Iris pigment epithelial cell (primary cell): ENCODE data around the gene OPRD1.
A peak's percentile ranks its signal among the peaks of the same experiment; 100 is the strongest.
"Not testable (repeated sequence)": the region's sequence is repeated elsewhere in the genome, so short reads cannot be mapped to it uniquely, and the experiment has no call there.

Source experiments
- DNase-seq: peaks from one replicate; pipeline ENCODE4 v3.0.0-alpha.2; 2011; ENCODE audit warnings: low read depth

The OPRD1 gene

DNA sequence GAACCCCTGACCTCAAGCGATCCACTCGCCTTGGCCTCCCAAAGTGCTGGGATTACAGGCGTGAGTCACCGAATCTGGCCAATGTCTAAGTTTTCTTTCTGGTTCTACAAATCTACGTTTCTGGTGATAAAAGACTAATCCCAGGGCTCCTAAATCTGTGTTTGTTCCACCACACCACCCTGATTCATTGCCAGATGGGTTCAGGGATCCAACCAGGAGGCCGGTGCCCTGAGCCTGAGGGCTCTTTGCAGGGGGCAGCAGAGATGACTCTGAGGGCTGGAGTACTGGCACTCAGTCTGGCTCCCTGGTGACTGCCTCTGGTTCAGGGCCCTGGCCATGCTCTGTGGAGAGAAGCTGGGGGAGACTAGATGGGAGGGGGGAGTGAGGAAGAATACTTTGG, 10.5 kb upstream of the OPRD1 start:
- DNase-seq = no peak

DNA sequence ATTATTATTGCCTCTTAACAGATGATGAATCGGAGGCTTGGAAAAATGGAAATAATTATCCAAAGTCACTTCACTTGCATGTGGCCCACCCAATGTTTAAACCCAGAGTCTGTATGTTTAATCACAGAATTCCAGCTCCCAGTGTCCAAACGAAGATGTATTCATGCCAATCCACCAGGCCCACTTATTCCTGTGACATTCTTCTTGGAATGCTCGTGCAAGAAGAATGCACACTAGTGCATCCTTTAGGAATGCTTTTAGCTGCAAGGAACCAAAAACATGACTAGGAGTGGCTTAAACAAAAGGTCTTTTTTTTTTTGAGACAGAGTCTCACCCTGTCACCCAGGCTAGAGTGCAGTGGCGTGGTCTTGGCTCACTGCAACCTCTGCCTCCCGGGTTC, 8.9 kb upstream of the OPRD1 start:
- no peak for DNase-seq

DNA sequence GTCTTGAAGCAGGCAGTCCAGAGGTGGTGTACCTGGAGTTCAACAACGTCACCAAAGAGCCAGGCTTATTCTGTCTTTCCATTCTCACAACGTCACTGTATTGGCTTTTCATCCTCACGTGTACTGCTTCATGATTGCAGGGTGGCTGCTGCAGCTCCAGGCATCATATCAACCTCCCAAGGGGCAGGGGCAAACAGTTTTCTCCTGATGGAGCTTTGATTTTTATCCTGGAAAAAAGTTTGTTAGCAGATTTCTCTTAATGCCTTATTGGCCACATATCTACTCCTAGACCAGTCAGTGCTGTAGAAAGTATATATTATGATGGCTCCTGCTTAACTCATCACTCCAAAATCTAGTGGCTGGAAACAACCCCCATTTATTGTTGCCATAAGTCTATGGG, 8.3 kb upstream of the OPRD1 start:
- DNase-seq = no peak

DNA sequence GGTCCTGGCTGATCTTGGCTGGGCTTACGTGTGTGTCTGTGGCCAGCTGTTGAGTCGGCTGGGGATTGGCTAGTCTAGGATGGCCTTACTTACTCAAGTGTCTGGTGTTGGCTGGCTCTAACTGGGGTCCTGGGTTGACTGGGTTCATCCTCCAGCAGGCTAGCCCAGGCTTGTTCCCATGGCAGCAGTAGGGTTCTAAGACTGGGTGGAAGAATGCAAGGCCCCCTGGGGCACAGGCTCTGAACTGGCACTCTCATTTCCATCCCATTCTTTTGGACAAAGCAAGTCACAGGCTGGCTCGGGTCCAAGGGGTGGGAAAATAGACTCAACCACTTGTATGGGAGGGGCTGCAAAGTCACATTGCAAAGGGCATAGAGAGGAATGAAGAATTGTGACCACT, 7.9 kb upstream of the OPRD1 start:
- no peak for DNase-seq

DNA sequence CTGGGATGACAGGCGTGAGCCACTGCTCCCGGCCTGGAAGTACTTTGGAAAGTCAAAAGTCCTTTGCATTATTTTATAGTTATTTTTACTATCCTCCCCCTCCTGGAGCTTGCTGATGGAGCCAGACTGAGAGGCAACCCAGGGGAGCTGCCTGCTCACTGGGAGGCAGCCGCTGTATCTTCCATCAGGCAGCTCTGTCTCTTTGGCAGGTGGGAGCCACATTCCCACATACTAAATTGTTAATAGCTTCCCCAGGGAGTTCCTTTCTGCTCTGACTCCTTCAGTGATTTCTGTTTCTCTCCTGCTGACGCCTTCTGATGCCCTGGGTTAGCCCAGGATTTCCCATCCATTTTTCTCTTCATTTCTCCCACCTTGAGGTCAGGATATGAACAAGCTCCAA, 4.9 kb upstream of the OPRD1 start:
- DNase-seq = no peak

DNA sequence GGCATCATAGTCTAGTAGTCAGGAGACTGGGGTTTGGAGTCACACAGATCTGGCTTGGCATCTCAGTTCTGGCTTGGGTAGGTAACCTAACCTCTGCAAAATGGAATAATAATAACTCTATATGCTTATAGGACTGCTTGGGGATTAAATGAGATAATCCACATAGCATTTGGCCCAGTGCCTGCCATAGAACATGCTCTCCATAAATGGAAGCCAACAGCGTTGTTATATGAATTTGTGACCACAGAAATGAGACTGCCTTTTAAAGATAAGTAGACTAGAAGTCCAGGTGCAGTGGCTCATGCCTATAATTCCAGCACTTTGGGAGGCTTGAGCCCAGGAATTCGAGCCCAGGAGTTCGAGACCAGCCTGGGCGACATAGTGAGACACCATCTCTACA, 4.0 kb upstream of the OPRD1 start:
- no peak for DNase-seq

DNA sequence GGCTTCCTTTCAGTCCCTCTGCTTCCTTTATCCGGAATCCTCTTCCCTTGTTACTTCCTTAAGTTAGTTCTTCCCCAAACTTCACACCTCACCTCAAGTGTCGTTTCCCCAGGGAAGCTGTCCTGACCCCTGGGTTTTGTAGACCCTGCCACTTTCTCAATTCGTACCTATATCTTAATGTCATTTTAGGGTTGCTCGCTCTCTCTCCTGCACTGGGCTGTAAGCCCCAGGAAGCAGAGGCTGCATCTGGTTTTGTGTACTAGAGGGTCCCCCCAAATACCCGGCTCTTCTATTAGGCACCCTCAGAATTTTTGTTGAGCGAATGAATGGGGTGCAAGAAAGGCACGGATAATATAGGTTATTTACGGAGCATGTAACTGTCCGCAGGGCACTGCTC, 603 bp upstream of the OPRD1 start:
- no peak for DNase-seq

DNA sequence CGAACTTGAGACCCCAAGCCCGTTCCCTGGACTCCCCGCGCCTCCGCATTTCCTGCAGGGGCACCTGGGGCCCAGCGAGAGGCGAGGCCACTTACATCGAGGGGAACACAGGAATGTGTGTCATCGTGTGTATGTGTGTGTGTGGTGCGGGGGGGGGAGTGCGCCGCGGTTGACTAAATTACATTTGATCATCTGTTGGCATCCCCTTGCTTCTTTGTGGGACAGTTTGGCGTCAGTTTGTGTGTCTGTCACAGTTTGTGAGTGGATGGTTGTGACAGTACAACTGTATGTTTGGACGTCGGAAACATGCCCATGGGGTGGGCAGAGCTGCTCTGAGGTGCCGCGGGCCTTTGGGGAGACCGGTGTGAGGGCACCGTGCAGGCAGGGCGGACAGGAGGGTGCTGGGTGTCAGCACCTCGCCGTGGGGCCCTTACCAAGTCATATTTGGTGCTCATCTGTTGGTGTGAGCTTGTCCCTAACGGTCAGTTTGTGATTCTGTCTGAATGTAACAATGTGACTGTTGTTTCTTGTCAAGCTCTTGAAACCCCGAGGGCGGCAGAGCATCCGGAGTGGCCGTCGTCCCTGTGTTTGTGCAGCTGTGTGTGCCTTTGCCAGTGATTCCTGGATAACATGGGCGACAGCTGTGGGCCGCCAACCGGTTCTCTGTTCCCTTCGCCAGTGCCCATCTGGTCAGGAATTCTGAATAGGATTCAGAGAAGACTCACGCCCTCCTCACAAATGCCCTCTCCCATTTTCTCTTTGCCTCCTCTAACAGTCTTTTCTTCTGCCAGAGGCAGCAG, 899 bp downstream of the OPRD1 start:
- DNase-seq = no peak

DNA sequence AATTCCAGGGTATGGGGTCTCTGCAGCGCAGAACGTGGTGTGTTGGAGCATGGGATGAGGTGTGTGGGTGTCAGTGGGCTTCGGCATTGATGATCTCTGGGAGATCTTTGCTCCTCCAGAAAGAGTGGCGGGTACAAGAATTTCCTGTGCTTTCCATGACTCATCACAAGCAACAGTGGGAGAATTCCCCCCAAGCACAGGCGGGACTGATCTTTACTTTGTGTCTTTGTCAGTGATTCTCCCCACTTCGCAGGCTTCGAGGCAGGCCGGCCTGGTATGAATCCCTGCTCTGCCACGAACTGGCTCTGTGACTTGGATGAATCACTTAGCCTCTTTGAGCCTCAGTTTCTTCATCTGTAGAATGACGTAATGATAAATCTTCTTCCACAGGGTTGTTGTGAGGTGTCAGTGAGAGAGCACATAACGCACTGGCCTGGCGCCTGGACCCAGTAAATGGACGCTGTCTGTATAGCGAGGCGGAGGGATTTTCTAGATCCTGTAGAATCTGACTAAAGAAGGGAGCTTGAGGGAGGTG, 2.0 kb downstream of the OPRD1 start:
- no peak for DNase-seq

DNA sequence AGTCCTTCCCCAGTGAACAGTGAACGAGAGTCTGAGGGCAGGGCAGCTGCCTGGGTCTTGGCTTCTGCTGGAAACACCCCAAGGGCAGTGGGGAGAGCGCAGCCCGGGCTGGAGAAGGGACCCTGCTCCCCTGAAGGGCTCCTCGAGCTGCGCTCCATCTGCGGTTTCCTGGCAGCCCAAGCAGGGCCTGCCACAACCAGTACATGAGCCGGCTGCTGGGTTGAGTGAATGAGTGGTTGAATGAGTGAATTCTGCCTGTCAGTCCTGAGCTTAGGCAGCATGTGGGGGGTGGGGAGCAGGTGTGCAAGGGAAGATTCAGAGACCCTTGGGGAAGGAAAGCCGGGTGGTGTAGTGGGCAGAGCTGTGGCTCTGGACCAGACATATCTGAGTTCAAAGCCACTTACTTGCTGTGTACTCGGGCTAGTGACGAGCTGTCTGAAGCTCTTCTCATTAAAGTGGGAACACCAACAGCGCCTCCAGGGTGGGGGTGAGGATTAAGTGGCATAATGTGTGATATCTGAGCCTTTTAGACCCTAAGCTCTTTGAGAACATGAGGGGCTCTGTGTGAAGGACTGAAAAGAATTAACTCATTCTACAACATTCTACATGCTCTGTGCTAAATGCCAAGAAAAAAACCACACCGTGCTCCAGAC, 3.7 kb downstream of the OPRD1 start:
- no peak for DNase-seq

DNA sequence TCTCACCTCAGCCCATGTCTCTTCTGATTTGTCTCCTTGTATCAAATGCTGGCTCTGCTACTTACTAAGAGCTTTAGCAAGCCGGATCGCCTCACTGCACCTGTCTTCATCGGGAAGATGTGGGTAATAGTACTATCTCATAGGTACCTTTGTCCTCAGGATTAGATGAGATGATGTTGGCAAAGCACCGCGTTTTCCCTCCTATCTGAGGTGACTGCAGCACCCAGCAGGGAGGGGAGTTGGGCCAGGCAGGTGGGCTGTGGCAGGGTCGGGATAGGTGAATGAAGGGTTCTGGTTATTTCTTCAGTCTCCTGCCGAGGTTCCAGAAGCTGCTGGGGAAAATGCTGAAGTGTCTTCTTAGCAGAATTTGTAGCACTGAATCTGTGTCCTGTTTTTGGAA, 5.2 kb downstream of the OPRD1 start:
- no peak for DNase-seq

DNA sequence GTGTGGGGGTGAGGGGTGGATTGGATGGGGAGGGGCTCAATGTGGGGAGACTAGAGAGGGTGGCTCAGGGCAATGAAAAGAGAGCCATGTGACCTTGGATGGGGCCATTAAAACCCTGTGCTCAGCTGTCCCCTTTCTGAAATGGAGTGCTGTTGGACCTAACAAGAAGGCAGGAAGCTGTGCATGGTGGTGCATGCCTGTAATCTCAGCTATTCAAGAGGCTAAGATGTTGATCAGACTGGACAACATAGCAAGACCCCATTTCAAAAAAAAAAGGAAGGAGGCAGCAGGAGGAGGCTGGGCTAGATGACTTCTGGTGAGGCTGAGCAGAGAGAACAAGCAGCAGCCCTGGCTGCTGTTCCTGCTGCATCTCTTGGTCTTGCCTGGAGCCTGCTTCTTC, 7.0 kb downstream of the OPRD1 start:
- DNase-seq = no peak

DNA sequence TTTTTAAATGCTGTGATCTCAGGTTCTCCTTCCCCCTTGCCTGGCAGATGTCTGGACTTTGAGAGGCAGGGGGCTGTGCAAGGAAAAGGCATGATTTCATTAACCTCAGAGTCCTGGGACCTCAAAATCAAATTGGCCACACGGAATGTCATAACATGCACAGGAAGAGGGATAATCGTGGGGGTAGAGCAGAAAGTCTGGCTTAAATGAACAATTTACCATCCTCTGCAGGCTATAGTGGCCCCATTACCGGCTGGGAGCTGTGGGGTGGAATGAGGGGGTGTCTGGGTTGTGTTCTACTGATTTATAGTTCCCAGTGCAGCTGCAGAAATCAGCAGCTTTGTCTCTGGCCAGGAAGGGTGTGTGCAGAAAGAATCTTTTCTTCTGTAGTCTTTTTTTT, 10.8 kb downstream of the OPRD1 start:
- DNase-seq = no peak

DNA sequence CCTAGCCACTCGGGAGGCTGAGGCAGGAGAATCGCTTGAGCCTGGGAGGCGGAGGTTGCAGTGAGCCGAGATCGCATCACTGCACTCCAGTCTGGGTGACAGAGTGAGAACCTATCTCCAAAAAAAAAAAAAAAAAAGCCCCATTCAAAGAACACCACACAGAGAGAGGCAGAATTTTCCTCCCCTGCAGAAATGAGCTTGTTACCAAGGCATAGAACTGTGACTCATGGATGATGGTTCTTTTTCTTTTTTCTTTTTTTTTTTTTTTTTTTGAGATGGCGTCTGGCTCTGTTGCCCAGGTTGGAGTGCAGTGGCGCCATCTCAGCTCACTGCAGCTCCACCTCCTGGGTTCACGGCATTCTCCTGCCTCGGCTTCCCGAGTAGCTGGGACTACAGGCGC, 12.1 kb downstream of the OPRD1 start:
- not testable (repeated sequence) for DNase-seq

DNA sequence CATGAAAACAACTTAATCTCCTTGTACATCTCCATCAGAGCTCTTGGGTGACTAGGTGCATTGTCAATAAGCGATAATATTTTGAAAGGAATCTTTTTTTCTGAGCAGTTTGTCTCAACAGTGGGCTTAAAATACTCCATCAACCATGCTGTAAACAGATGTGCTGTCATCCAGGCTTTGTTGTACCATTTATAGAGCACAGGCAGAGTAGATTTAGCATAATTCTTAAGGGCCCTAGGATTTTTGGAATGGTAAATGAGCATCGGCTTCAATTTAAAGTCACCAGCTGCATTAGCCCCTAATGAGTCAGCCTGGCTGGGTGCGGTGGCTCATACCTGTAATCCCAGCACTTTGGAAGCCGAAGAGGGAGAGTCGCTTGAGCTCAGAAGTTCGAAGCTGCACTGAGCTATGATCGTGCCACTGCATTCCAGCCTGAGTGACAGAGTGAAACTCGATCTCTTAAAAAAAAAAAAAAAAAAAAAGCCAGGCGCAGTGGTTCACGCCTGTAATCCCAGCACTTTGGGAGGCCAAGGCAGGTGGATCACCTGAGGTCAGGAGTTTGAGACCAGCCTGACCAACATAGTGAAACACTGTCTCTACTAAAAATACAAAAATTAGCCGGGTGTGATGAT, 16.4 kb downstream of the OPRD1 start:
- DNase-seq = not testable (repeated sequence)

DNA sequence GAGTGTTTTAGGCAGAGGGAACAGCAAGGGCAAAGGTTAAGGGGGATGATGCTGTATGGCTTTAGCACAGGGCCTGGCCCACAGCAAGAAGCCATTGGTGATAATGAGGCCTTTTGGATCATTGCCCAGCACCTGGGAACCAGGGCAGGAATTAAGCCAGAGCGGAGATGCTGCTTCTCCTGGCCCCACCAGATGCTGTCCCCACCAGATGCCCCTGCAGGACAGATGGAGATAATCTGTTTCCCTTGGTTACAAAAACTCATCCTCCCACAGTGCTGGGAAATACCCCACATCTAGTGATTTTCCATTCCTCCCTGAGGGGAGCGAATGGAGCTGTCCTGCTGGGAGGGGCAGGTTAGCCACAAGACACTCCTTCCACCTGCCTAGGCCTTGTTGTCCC, 18.8 kb downstream of the OPRD1 start:
- no peak for DNase-seq

DNA sequence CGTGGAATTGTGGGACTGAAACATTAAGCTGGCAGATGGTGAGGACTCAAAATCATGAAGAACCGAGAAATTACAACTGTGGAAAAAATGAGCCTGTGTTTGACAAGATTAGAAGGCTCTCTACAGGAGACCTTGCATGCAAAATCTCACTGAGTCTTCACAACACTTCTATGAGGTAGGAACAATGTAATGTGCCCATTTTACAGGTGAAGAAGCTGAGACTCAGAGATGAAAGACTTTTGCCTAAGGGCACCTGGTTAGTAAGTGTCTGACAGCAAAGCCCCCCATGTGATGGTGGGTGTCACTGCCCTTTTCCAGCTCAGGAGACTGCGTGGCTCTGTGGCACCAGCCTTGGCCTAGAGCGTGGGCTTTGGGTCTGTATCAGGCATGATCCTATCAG, 21.0 kb downstream of the OPRD1 start:
- DNase-seq = no peak

DNA sequence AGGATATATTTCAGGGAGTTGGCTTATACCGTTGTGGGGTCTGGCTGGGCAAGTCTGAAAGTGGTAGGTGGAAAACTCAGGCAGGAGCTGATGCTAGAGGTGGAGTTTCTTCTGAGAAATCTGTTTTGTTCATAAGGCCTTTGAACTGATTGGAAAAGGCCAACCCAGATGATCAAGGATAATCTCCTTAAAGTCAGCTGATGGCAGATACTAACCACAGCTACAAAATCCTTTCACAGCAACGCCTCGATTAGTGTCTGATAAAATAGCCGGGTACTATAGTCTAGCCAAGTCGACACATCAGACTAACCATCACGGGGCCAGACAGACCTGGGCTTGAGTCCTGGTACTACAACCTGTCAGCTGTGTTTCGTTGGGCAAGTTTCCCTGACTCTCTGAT, 21.4 kb downstream of the OPRD1 start:
- no peak for DNase-seq

DNA sequence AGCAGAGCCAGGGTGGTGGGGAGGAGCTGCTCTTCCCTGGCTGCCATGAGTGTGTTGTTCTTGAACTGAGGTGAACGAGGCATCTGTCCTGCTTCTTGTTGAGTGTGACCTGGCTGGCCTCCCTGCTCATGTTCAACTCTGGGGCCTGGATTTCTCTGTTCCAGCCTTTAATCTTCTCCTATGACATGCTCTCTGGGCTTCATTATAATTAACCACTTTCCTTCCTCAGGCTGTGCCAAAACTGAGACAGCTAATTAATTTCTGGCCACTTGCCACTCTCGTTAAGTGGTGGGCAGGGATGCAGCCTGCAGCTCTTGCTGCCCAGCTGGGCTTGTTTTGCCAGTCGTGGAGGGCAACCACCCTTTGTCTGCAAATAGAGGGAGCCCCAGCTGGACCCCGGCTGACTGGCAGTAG, 23.3 kb downstream of the OPRD1 start:
- DNase-seq = no peak

DNA sequence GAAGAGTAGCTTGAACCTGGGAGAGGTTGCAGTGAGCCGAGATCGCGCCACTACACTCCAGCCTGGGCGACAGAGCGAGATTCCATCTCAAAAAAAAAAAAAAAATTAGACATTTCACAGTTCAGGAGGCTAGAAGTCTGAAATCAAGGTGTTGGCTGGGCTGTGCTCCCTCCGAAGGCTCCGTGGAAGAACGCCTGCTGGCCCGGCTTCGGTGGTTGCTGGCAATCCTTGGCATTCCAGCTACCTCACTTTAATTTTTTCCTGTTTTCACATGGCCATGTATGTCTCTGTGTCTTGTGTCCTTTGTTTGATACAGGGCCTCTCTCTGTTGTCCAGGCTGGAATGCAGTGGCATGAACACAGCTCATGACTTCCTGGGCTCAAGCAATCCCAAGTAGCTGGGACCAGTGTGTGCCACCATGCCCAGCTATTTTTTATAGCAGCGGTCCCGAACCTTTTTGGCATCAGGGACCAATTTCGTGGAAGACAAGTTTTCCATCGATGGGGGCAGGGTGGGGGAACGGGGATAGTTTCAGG, 24.5 kb downstream of the OPRD1 start:
- DNase-seq = no peak

DNA sequence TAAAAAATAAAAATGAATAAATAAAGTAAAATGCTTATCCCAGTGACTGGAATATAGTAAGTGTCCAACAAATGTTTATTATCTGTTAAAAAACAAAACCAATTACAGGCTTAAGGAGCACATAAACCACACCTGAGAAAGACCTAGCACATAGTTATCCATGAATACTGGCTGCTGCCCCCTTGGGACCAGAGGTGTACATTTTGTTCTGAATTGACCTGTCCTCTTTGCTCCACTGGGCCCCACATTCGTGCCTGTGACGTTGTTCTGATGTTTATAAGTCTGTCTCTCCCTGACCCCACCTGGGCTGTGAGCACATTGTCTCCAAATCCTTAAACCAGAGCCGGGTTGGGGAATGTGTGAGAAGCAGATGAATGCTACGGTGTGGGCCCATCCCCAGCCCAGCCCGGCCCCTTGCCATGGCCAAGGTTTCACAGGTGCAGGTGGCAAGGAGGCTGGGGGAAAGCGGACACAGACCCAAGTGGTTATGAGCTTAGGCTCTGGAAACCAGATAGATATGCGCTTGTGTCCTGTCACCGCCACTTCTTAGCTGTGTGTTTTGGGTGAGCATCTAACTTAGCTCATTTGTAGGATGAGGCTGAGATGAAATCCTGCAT, 29.1 kb downstream of the OPRD1 start:
- DNase-seq = no peak

DNA sequence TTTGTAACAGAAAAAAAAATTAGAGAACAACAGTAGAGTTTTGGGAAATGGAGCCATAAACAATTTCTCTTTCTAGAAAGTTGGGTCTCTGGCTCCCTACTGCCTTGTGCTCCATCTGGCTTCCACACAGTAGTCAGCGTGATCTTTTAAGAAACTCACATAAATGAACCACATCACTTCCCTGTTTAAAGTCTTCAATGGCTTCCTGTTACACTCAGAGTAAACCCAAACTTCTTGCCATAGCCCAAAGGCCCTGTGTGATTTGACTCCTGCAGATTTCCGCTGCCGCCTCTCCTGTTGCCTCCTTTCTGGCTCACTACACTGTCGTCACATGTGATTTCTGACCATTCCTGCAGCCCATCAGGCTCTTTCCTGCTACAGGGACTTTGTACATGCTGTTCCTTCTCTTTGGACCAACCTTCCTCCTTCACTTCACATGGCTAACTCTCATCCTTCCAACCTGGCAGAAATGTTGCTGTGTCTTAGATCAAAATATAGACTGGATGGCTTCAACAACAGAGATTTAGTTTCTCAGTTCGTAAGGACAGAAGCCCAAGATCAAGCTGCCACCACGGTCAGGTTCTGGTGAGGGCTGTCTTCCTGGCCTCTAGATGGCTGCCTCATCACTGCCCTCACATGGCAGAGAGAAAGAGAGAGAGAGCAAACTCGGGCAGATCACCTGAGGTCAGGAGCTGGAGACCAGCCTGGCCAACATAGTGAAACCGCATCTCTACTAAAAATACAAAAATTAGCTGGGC, 34.0 kb downstream of the OPRD1 start:
- peak; percentile 17 for DNase-seq
